GM23338 (cell line): ENCODE results near the gene SPOCK2. TPM values are rescaled to one million over a fixed set of nuclear protein-coding genes. Genes with fewer than 3 reads are reported as not detected.

ENCODE experiments used
- ATAC-seq: fragments of 200-7000 bp; cut with Tn5 transposase; 3 replicates; pipeline ENCODE4 v1.9.1; 2020
- DNase-seq: peaks from one replicate; pipeline ENCODE4 v3.0.0-alpha.2; 2015; ENCODE audit warnings: low spot score
- H2AFZ ChIP-seq: fragments of 200-600 bp; sonication (generic); 2 replicates; pipeline ENCODE4 v1.8.0; 2016; ENCODE audit warnings: antibody characterized with exemption, mild to moderate bottlenecking, moderate library complexity
- H3F3A ChIP-seq: fragments of 200-600 bp; sonication (generic); replicated peaks from 2 replicates; pipeline ENCODE4 v1.8.0; 2017; ENCODE audit warnings: antibody characterized with exemption, mixed run types, low read depth
- H3K27ac ChIP-seq: fragments of 200-600 bp; sonication (generic); 2 replicates; pipeline ENCODE4 v1.6.1; 2016; ENCODE audit warnings: low read depth
- H3K27me3 ChIP-seq: fragments of 200-600 bp; sonication (generic); 2 replicates; pipeline ENCODE4 v1.8.0; 2016; ENCODE audit warnings: mild to moderate bottlenecking, mixed run types, moderate library complexity; ENCODE audit not compliant: insufficient read depth
- H3K36me3 ChIP-seq: fragments of 200-600 bp; sonication (generic); 2 replicates; pipeline ENCODE4 v1.8.0; 2016; ENCODE audit warnings: mild to moderate bottlenecking; ENCODE audit not compliant: insufficient read depth
- H3K4me1 ChIP-seq: fragments of 200-600 bp; sonication (generic); 2 replicates; pipeline ENCODE4 v1.8.0; 2016; ENCODE audit warnings: mild to moderate bottlenecking, moderate library complexity; ENCODE audit not compliant: insufficient read depth
- H3K4me2 ChIP-seq: fragments of 200-600 bp; sonication (generic); 2 replicates; pipeline ENCODE4 v1.7.1; 2017; ENCODE audit warnings: mixed run types
- H3K4me3 ChIP-seq: fragments of 200-600 bp; sonication (generic); 2 replicates; pipeline ENCODE4 v1.6.1; 2016; ENCODE audit warnings: mixed run types
- H3K79me2 ChIP-seq: fragments of 200-600 bp; sonication (generic); replicated peaks from 2 replicates; pipeline ENCODE4 v1.8.0; 2017; ENCODE audit warnings: mild to moderate bottlenecking; ENCODE audit not compliant: insufficient read depth
- H3K9me2 ChIP-seq: fragments of 200-600 bp; sonication (generic); 2 replicates; pipeline ENCODE4 v1.8.0; 2017; ENCODE audit not compliant: insufficient read depth
- H4K20me1 ChIP-seq: fragments of 200-600 bp; sonication (generic); replicated peaks from 2 replicates; pipeline ENCODE4 v1.8.0; 2017; ENCODE audit warnings: mild to moderate bottlenecking; ENCODE audit not compliant: insufficient read depth
- H3K27ac Mint-ChIP-seq: 2 replicates; pipeline ENCODE4 v1.8.0; 2020; ENCODE audit warnings: inconsistent platforms, mild to moderate bottlenecking, moderate library complexity, mixed read lengths
- H3K27me3 Mint-ChIP-seq: 3 replicates; pipeline ENCODE4 v1.8.0; 2022; ENCODE audit warnings: low read depth, mild to moderate bottlenecking, moderate library complexity, mixed read lengths, inconsistent platforms; ENCODE audit not compliant: insufficient read depth, poor library complexity
- H3K36me3 Mint-ChIP-seq: 3 replicates; pipeline ENCODE4 v1.8.0; 2021; ENCODE audit warnings: low read depth, mild to moderate bottlenecking, inconsistent platforms, moderate library complexity, mixed read lengths
- H3K4me1 Mint-ChIP-seq: 3 replicates; pipeline ENCODE4 v1.8.0; 2020; ENCODE audit warnings: mild to moderate bottlenecking, inconsistent platforms, mixed read lengths
- H3K4me3 Mint-ChIP-seq: 3 replicates; pipeline ENCODE4 v1.8.0; 2021; ENCODE audit warnings: moderate library complexity, mild to moderate bottlenecking, inconsistent platforms, mixed read lengths
- H3K9me3 Mint-ChIP-seq: 3 replicates; pipeline ENCODE4 v1.8.0; 2020; ENCODE audit warnings: moderate library complexity, mild to moderate bottlenecking, inconsistent platforms, mixed read lengths
- CREB1 ChIP-seq: fragments of 250-450 bp; sonication (Bioruptor Pico); IDR thresholded peaks from 2 replicates; pipeline ENCODE4 v1.5.0; 2020; ENCODE audit warnings: low read depth, mild to moderate bottlenecking, moderate library complexity
- CTCF ChIP-seq, 2 experiments: fragments of 200-600 bp in 1 of 2; sonication (generic) in 1 of 2; conservative IDR thresholded peaks; 2 replicates each; pipeline versions ENCODE4 v1.5.1 to v1.6.1; 2016 to 2017; ENCODE audit warnings: antibody characterized with exemption in 2 of 2, low read depth in 2 of 2, mild to moderate bottlenecking in 2 of 2, moderate library complexity in 1 of 2
- ETS1 ChIP-seq: IDR thresholded peaks from 2 replicates; pipeline ENCODE4 v1.6.1; 2016; ENCODE audit warnings: antibody characterized with exemption
- EZH2 ChIP-seq: fragments of 200-600 bp; sonication (generic); IDR thresholded peaks from one replicate; pipeline ENCODE4 v1.8.0; 2017; ENCODE audit warnings: antibody characterized with exemption, mild to moderate bottlenecking, low read depth; ENCODE audit not compliant: unreplicated experiment
- EZH2phosphoT487 ChIP-seq: fragments of 200-600 bp; sonication (generic); IDR thresholded peaks from one replicate; pipeline ENCODE4 v1.8.1; 2018; ENCODE audit warnings: antibody characterized with exemption; ENCODE audit not compliant: unreplicated experiment
- JUNB ChIP-seq: IDR thresholded peaks from one replicate; pipeline ENCODE4 v1.6.1; 2016; ENCODE audit warnings: antibody characterized with exemption; ENCODE audit not compliant: unreplicated experiment
- NANOG ChIP-seq: IDR thresholded peaks from 2 replicates; pipeline ENCODE4 v1.6.1; 2016; ENCODE audit warnings: antibody characterized with exemption, borderline replicate concordance
- POLR2AphosphoS5 ChIP-seq: IDR thresholded peaks from 2 replicates; pipeline ENCODE4 v1.6.1; 2016; ENCODE audit warnings: antibody characterized with exemption, low read depth
- REST ChIP-seq: IDR thresholded peaks from one replicate; pipeline ENCODE4 v1.6.1; 2018; ENCODE audit warnings: antibody characterized with exemption; ENCODE audit not compliant: unreplicated experiment
- STAT1 ChIP-seq: IDR thresholded peaks from one replicate; pipeline ENCODE4 v1.6.1; 2016; ENCODE audit warnings: antibody characterized with exemption; ENCODE audit not compliant: unreplicated experiment
- ZNF114 ChIP-seq: fragments of 250-450 bp; sonication (Bioruptor Pico); IDR thresholded peaks from 2 replicates; pipeline ENCODE4 v1.5.0; 2020; ENCODE audit warnings: mild to moderate bottlenecking, moderate library complexity
- ZNF331 ChIP-seq: fragments of 250-450 bp; sonication (Bioruptor Pico); IDR thresholded peaks from 2 replicates; pipeline ENCODE4 v1.5.0; 2020; ENCODE audit warnings: low read depth, mild to moderate bottlenecking, moderate library complexity
- ZNF462 ChIP-seq: fragments of 250-450 bp; sonication (Bioruptor Pico); IDR thresholded peaks from 2 replicates; pipeline ENCODE4 v1.5.0; 2020; ENCODE audit warnings: mild to moderate bottlenecking, moderate library complexity
- polyA plus RNA-seq: library from polyadenylated mRNA; unstranded; fragments of >200 nt; fragmentation: Nextera tagmentation; extraction: Ambion mirVana; gene quantifications from 2 replicates; pipeline ENCODE4 v1.2.1, GENCODE V29; 2016
- total RNA-seq: library from RNA; depleted of rRNA; stranded (reverse); fragments of >200 nt; shearing (Covaris generic); gene quantifications from 2 replicates; pipeline ENCODE4 v1.2.3, GENCODE V29; 2014

SPOCK2 gene
- total and polyA plus RNA-seq, 2 experiments from 2014 or later = 1.3 to 3.6 TPM

- H3K9me2 ChIP-seq = no peaks in the 10 kb centered on the region
- no peak overlapping the region for H3K27ac ChIP-seq
- peaks cover 11% of the 10 kb centered on the region; the same call in 1 of the 2 replicates for H3K4me1 ChIP-seq
- H4K20me1 ChIP-seq = no peaks in the 10 kb centered on the region
- no peak overlapping the region for H3K4me3 Mint-ChIP-seq
- no peaks in the 10 kb centered on the region for H3K79me2 ChIP-seq
- no peak for ATAC-seq
- H3K4me1 Mint-ChIP-seq = peaks cover 12% of the 10 kb centered on the region
- no peaks in the 10 kb centered on the region for H3K9me3 Mint-ChIP-seq
- H3F3A ChIP-seq = no peaks in the 10 kb centered on the region
- peaks cover 6% of the 10 kb centered on the region; the same call in 2 of the 3 replicates for H3K36me3 Mint-ChIP-seq
- no peak overlapping the region for H3K4me2 ChIP-seq
- TF ChIP-seq JUNB (no peak), ZNF114 (no peak), NANOG (no peak), EZH2phosphoT487 (no peak), POLR2AphosphoS5 (no peak), CREB1 (no peak), STAT1 (no peak), EZH2 (no peak), ZNF462 (CRISPR knock-in tag) (no peak), REST (no peak), ETS1 (no peak), CTCF (conservative IDR thresholded peaks at IDR 0.05; ENCODE audit: low read depth in 2 of 2) (no peak), ZNF331 (CRISPR knock-in tag) (no peak)
- no peak overlapping the region for H2AFZ ChIP-seq
- H3K27me3 Mint-ChIP-seq = peaks cover 3% of the 10 kb centered on the region
- H3K36me3 ChIP-seq = no peaks in the 10 kb centered on the region
- no peak for DNase-seq
- H3K4me3 ChIP-seq = no peak overlapping the region
- no peak overlapping the region for H3K27ac Mint-ChIP-seq
- no peaks in the 10 kb centered on the region for H3K27me3 ChIP-seq
These were observed 35.3 kb upstream of the SPOCK2 start for GRCh38 chr10:72123616-72124015.
